Uterus (tissue), 2 donors: ENCODE measurements around the gene PIP4K2A.

Experiments
- POLR2A ChIP-seq, 2 donors: fragments of 450-650 bp; IDR thresholded peaks; one replicate each; pipeline ENCODE4 v1.6.1; 2016; ENCODE audit warnings: antibody characterized with exemption in 2 of 2, mild to moderate bottlenecking in 1 of 2, moderate library complexity in 1 of 2
- TF ChIP-seq, protein P1 (sequence below), 4 experiments: fragments of 200-600 bp in 2 of 4; fragments of 450-650 bp in 2 of 4; sonication (generic) in 2 of 4; IDR thresholded peaks; one replicate each; pipeline ENCODE4 v1.5.1; 2016 to 2019; ENCODE audit warnings: antibody characterized with exemption in 4 of 4, mild to moderate bottlenecking in 2 of 4, moderate library complexity in 1 of 4

DNA sequence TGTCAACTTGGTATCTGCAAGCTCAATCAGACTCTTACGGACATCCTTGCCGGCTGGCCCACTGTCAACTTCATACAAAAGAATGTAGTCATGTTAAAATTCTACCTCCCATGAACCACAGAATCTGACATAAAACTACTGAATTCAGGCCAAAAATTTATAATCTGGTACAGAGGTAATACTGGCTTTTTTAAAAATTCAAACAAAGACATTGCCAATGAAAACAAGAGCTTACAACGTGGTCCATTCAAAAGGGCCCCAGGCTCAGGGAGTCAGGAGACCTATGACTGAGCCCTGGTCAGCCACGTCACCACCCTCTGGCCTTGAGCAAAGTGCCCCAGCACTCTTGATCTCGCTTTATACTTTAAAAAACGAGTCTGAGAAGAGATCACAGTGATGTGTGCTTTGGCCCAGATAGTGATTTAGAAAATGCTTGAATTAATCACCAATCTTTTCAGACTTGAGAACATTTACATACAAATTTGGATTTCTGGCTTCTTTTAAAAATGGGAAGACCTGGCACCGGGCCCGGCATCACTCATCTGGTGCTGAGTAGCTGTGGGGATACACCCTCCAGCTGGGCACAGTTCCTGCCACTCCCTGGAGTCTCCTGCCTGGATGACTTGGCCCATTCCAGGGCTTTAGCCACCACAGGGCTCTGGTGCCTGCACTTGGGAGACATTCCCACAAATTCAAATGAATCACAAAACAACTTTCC, 94.1 kb downstream of the PIP4K2A start:
- TF ChIP-seq, protein P1, sequence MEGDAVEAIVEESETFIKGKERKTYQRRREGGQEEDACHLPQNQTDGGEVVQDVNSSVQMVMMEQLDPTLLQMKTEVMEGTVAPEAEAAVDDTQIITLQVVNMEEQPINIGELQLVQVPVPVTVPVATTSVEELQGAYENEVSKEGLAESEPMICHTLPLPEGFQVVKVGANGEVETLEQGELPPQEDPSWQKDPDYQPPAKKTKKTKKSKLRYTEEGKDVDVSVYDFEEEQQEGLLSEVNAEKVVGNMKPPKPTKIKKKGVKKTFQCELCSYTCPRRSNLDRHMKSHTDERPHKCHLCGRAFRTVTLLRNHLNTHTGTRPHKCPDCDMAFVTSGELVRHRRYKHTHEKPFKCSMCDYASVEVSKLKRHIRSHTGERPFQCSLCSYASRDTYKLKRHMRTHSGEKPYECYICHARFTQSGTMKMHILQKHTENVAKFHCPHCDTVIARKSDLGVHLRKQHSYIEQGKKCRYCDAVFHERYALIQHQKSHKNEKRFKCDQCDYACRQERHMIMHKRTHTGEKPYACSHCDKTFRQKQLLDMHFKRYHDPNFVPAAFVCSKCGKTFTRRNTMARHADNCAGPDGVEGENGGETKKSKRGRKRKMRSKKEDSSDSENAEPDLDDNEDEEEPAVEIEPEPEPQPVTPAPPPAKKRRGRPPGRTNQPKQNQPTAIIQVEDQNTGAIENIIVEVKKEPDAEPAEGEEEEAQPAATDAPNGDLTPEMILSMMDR (IDR thresholded peaks at IDR 0.05), result no peak
- TF ChIP-seq POLR2A (IDR thresholded peaks at IDR 0.05), result no peak
